ENCODE results near the gene KLK1. TPM values are rescaled to one million over a fixed set of nuclear protein-coding genes. Genes with fewer than 3 reads are reported as not detected.
A peak's percentile ranks its signal among the peaks of the same experiment; 100 is the strongest.

The KLK1 gene
- total and polyA plus RNA-seq, 2 of the 13 experiments (the other 11 are each of a cell fraction or from before 2014, with no cell fraction given) = not detected

DNA sequence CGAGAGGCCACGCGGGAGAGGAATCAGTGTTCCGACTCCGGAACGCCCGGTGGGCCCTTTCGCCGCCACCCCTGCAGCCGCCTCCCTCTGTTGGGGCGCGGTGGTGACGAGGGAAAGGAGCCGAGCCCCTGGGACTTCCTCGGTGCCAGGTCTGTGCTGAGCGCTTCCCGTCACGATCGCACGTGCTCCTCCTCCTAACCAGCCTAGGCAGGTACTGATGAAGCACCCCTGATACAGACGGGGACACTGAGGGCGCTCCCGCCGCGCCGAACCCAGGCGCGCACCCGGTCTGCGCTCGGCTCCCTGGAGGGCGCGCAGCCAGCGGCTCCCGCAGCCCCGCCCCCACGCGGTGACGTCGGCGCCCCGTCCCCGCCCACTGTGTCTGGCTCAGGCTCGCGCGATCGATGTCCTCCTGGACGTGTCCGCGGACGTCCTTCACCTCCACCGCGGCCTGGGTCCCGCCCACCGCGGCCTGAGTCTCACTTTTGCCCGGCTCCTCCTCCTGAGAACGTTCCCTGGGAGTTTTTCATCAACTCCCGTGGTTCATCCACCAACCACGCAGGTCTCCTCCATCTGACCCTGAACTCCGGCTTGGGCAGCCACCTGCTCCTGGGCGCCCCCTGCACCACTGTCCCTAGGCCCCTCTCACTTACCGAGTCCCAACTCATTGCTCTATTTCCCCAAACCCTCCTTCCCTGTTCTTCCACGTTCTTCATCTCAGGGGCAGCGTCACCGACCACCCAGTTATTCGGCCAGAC is 12.4 kb upstream of the KLK1 start (continued):
- TF ChIP-seq, protein P1, sequence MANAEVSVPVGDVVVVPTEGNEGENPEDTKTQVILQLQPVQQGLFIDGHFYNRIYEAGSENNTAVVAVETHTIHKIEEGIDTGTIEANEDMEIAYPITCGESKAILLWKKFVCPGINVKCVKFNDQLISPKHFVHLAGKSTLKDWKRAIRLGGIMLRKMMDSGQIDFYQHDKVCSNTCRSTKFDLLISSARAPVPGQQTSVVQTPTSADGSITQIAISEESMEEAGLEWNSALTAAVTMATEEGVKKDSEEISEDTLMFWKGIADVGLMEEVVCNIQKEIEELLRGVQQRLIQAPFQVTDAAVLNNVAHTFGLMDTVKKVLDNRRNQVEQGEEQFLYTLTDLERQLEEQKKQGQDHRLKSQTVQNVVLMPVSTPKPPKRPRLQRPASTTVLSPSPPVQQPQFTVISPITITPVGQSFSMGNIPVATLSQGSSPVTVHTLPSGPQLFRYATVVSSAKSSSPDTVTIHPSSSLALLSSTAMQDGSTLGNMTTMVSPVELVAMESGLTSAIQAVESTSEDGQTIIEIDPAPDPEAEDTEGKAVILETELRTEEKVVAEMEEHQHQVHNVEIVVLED (CRISPR knock-in tag; IDR thresholded peaks at IDR 0.05; ENCODE audit: borderline replicate concordance) = no peak
- TF ChIP-seq CHD2 (IDR thresholded peaks at IDR 0.05; ENCODE audit: low read depth, low read length) = 0 out of 2 replicates have a peak, but pooled peaks have one; percentile 47
- TF ChIP-seq ZNF530 (CRISPR knock-in tag; IDR thresholded peaks at IDR 0.05; ENCODE audit: low read depth) = no peak
- TF ChIP-seq, protein P2, sequence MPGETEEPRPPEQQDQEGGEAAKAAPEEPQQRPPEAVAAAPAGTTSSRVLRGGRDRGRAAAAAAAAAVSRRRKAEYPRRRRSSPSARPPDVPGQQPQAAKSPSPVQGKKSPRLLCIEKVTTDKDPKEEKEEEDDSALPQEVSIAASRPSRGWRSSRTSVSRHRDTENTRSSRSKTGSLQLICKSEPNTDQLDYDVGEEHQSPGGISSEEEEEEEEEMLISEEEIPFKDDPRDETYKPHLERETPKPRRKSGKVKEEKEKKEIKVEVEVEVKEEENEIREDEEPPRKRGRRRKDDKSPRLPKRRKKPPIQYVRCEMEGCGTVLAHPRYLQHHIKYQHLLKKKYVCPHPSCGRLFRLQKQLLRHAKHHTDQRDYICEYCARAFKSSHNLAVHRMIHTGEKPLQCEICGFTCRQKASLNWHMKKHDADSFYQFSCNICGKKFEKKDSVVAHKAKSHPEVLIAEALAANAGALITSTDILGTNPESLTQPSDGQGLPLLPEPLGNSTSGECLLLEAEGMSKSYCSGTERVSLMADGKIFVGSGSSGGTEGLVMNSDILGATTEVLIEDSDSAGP (CRISPR knock-in tag; IDR thresholded peaks at IDR 0.05; ENCODE audit: borderline replicate concordance) = peak; percentile 54; the same call in 1 of the 2 replicates
- no peak for TF ChIP-seq SCMH1 (CRISPR knock-in tag; IDR thresholded peaks at IDR 0.05; ENCODE audit: borderline replicate concordance)
- TF ChIP-seq, protein P3, sequence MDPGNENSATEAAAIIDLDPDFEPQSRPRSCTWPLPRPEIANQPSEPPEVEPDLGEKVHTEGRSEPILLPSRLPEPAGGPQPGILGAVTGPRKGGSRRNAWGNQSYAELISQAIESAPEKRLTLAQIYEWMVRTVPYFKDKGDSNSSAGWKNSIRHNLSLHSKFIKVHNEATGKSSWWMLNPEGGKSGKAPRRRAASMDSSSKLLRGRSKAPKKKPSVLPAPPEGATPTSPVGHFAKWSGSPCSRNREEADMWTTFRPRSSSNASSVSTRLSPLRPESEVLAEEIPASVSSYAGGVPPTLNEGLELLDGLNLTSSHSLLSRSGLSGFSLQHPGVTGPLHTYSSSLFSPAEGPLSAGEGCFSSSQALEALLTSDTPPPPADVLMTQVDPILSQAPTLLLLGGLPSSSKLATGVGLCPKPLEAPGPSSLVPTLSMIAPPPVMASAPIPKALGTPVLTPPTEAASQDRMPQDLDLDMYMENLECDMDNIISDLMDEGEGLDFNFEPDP (CRISPR knock-in tag; conservative IDR thresholded peaks at IDR 0.05) = no peak
- no peak for TF ChIP-seq SRSF9 (IDR thresholded peaks at IDR 0.05; ENCODE audit: borderline replicate concordance, insufficient read depth, low read depth, low read length, poor library complexity, severe bottlenecking)
- no peak for TF ChIP-seq PAF1 (CRISPR knock-in tag; IDR thresholded peaks at IDR 0.05)
- TF ChIP-seq ZNF205 (CRISPR knock-in tag; IDR thresholded peaks at IDR 0.05) = 0 out of 2 replicates have a peak, but pooled peaks have one; percentile 16
- TF ChIP-seq ZNF577 (CRISPR knock-in tag; IDR thresholded peaks at IDR 0.05; ENCODE audit: borderline replicate concordance, low read depth) = no peak
- TF ChIP-seq, protein P4, sequence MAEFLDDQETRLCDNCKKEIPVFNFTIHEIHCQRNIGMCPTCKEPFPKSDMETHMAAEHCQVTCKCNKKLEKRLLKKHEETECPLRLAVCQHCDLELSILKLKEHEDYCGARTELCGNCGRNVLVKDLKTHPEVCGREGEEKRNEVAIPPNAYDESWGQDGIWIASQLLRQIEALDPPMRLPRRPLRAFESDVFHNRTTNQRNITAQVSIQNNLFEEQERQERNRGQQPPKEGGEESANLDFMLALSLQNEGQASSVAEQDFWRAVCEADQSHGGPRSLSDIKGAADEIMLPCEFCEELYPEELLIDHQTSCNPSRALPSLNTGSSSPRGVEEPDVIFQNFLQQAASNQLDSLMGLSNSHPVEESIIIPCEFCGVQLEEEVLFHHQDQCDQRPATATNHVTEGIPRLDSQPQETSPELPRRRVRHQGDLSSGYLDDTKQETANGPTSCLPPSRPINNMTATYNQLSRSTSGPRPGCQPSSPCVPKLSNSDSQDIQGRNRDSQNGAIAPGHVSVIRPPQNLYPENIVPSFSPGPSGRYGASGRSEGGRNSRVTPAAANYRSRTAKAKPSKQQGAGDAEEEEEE (CRISPR knock-in tag; IDR thresholded peaks at IDR 0.05; ENCODE audit: borderline replicate concordance) = 0 out of 2 replicates have a peak, but pooled peaks have one; percentile 21
- TF ChIP-seq ZNF792 (CRISPR knock-in tag; IDR thresholded peaks at IDR 0.05) = no peak
- no peak for TF ChIP-seq SRSF4 (IDR thresholded peaks at IDR 0.05; ENCODE audit: low read depth, low read length, poor library complexity, severe bottlenecking)
- TF ChIP-seq, protein P5, sequence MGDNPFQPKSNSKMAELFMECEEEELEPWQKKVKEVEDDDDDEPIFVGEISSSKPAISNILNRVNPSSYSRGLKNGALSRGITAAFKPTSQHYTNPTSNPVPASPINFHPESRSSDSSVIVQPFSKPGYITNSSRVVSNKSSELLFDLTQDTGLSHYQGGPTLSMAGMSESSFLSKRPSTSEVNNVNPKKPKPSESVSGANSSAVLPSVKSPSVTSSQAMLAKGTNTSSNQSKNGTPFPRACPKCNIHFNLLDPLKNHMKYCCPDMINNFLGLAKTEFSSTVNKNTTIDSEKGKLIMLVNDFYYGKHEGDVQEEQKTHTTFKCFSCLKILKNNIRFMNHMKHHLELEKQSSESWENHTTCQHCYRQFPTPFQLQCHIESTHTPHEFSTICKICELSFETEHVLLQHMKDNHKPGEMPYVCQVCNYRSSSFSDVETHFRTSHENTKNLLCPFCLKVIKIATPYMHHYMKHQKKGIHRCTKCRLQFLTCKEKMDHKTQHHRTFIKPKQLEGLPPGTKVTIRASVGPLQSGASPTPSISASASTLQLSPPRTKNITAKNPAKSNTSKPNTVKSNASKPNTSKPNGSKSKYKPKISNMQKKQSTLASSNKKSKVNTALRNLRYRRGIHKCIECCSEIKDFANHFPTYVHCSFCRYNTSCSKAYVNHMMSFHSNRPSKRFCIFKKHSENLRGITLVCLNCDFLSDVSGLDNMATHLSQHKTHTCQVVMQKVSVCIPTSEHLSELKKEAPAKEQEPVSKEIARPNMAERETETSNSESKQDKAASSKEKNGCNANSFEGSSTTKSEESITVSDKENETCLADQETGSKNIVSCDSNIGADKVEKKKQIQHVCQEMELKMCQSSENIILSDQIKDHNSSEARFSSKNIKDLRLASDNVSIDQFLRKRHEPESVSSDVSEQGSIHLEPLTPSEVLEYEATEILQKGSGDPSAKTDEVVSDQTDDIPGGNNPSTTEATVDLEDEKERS (CRISPR knock-in tag; IDR thresholded peaks at IDR 0.05) = no peak
- TF ChIP-seq, protein P6, sequence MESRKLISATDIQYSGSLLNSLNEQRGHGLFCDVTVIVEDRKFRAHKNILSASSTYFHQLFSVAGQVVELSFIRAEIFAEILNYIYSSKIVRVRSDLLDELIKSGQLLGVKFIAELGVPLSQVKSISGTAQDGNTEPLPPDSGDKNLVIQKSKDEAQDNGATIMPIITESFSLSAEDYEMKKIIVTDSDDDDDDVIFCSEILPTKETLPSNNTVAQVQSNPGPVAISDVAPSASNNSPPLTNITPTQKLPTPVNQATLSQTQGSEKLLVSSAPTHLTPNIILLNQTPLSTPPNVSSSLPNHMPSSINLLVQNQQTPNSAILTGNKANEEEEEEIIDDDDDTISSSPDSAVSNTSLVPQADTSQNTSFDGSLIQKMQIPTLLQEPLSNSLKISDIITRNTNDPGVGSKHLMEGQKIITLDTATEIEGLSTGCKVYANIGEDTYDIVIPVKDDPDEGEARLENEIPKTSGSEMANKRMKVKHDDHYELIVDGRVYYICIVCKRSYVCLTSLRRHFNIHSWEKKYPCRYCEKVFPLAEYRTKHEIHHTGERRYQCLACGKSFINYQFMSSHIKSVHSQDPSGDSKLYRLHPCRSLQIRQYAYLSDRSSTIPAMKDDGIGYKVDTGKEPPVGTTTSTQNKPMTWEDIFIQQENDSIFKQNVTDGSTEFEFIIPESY (CRISPR knock-in tag; IDR thresholded peaks at IDR 0.05) = no peak

Measured in HepG2 (cell line).